Measurements from ENCODE around the gene RHD. TPM values are rescaled to one million over a fixed set of nuclear protein-coding genes. Genes with fewer than 3 reads are reported as not detected.
"Not testable (repeated sequence)": the region's sequence is repeated elsewhere in the genome, so short reads cannot be mapped to it uniquely, and the experiment has no call there.

RHD gene
- total RNA-seq, 1 donor from 2014 or later: not detected

DNA sequence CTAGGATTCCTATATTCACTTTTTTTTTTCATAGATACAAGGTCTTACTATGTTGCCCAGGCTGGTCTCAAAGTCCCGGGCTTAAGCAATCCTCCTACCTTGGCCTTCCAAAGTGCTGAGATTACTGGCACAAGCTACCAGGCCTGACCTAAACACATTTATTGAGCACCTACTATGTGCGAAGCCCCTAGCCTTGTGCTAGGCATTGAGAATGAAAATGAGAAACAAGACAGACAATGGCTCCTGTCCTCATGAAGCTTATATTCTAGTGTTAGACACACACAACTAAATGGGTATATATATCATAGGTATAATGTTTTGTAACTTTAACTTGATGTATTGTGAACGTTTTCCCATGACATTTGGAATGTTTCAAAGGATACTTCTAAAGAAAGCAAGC lies 77.3 kb downstream of the RHD start:
- DNase-seq (ENCODE audit: low spot score): no peak

DNA sequence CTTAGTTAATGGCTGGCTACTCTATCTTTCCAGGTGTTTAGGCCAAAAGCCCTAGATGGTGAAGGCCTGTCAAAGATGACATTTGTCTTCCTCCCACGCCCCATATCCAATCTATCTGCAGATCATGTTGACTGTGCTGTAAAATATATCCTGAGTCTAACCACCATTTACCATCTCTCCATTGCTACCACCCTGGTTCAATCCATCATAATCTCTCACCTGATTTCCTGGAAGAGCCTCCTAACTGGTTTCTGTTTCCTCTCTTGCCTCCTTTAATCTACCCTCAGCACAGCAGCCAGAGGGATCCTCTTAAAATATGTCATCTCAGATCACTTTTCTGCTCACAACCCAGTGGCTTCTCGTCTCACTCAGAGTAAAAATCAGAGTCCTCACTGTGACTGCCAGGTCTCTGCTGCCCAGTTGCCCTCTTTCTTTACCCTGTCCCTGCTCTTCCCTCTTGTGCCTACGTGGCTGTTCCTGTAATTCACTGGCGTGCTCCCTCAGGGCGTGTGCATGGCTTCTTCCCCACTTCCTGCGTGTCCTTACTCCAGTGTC lies 83.6 kb downstream of the RHD start:
- no peak for DNase-seq (ENCODE audit: low spot score)

DNA sequence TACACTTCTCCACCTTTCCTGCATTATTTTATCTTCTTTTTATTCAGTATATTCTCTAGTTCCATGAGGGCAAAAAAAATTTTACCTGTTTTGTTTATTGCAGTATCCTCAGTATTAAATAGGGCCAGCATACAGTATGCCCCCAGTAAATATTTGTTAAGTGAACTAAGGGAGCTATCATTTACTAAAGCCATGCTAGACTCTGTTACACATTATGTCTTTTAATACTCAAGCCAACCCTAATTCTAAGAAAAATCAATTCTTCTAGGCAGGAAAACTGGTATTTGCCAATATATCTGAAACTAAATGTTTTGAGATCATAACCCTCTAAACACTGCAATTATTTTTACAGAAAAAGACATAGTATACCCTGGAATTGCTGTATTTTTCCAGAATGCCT lies 84.1 kb downstream of the RHD start:
- no peak for DNase-seq (ENCODE audit: low spot score)

DNA sequence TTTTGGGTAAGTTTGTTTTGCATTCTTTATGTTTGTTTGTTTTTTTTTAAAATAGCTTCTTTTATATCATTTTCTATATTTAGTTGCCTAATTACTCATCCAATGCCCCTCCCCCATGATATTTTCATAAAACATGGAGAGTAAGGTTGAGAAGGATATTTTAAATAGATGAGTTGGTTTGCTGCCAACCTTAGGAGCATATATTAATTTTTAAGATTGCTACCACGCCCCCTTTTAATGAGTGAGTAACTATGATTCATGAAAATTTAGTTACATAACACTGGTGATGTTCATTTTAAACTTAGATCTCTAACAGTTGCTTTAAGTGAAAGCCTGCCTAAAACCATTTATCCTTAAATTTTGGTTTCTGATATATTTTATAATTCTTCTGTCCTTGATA lies 84.5 kb downstream of the RHD start:
- no peak for DNase-seq (ENCODE audit: low spot score)

DNA sequence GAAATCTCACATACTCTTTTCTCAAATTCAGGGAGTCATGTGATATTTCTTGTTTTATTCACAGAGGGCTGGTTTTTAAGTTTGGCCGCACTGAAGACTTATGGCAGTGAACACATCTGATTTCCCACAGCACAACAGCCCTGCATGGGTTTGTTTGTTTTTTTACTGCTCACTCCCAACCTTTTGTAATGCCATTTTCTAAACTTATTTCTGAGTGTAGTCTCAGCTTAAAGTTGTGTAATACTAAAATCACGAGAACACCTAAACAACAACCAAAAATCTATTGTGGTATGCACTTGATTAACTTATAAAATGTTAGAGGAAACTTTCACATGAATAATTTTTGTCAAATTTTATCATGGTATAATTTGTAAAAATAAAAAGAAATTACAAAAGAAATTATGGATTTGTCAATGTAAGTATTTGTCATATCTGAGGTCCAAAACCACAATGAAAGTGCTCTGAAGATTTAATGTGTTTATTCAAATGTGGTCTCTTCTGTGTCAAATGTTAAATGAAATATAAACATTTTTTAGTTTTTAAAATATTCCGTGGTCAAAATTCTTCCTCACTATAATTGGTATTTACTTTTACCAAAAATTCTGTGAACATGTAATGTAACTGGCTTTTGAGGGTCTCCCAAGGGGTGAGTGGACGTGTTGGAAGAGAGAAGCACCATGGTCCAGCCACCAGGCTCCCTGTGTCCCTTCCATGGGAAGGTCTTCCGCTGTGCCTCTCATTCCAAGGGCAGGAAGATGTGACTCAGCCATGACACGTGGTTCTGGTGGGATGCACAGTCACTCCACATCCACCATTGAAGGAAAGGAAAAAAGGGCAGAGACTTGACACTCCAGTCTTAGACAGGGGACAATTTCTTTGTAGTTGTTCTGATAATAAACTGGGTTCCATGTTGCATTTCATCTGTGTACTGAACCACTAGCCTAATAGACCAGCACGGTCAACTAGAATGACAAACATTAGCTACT lies 88.6 kb downstream of the RHD start:
- no peak for DNase-seq (ENCODE audit: low spot score)

DNA sequence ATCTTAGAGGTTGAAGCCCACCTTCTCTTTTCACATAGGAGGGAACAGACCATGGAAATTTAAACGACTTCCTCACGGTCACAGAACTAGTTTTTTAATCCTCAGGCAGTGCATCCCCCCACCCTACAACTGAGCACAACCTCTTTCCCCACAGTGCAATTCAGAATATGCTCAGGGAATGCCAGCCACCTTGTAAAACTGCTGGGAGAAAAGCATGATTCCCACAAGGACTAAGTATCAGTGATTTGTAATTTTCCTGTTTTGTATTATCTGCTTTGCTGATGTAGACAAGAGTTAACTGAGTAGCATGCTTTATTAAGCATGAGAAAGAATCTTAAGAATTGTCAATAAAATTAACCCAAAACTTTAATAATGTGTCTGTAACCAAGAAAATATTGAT lies 89.6 kb downstream of the RHD start:
- no peak for DNase-seq (ENCODE audit: low spot score)

DNA sequence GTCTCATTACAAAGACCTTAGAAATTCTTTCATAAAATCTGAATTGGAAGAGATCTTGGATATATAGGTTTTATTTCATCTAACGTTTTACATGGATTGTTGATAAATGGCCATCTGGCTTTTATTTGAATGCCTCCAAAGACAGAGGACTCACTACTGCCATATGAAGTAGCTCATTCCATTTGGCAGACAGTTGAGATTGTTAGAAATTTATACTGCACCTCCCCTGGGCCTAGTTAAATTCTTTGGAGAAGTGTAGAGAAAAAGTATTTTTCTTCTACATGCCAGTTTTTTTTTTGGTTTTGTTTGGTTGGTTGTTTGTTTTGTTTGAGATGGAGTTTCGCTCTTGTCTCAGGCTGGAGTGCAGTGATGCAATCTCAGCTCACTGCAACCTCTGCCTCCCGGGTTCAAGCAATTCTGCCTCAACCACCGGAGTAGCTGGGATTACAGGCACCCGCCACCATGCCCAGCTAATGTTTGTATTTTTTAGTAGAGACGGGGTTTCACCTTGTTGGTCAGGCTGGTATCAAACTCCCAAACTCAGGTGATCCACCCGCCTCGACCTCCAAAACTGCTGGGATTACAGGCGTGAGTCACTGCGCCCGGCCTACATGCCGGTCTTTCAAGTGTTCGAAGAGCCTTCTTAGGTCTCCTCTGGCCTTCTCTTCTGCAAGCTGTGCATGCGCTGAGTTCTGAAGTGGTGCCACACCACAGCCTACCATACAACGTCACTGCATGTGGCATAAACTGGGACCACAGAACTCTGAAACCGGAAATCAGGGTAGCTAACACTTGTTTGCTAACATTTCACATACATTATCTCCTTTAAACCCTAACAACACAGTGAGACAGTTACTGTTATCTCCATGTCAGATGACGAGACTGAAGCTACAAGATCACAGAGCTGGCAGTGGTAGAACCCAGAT lies 90.6 kb downstream of the RHD start:
- DNase-seq (ENCODE audit: low spot score): not testable (repeated sequence)

DNA sequence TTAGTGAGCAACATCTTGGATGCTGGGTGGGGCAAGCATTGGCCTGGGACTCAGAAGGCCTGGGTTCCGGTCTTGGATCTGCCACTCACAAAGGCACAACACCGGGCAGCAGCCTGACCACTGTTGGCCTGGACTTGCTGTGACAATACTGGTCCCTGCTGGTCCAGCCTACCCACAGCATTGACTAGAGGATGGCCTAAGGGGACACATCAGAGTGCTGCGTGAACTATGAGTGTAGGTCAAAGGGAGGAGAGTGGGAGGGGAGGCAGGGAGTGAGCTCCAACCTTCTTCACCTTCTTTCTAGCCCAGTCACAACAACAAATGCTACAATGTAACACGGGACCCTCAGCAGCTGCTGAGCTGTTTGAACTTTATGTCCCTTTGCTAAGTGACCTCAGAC lies 96.9 kb downstream of the RHD start:
- DNase-seq (ENCODE audit: low spot score): no peak

DNA sequence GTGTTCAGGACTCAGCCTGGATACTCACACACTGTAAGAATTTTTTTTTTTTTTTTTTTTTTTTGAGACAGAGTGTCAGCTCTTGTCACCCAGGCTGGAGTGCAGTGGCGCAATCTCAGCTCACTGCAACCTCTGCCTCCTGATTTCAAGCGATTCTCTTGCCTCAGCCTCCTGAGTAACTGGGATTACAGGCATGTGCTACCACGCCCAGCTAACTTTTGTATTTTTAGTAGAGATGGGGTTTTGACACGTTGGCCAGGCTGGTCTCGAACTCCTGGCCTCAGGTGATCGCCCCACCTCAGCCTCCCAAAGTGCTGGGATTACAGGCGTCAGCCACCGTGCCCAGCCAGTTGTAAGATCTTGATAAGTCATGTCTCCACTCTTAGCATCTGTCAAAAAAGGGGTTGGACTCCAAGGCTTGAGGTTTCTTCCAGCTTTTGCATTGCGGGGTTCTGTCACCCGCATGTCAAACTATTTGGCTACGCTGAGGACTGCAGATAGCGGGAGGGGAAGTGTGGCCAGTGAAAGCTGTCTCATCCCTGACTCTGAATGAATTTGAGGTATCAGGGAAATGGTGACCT lies 97.5 kb downstream of the RHD start:
- not testable (repeated sequence) for DNase-seq (ENCODE audit: low spot score)

DNA sequence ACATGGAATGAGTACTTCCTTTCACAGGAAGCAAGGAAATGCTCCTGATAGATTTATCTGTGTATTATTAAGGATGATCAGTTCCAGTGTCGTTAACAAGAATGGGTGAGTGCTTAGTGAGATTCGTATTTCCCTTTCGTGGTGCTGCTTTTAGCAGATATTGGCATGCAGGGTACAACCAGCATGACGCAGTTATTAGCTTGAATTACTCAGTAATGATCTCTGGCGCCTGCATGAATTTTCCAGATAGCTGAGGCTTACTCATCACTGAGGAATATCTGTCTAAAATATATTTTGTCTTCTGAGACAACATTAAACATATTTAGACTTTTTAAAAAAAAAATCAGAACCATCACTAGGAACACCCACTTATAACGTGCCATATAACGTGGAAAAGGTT lies 99.4 kb downstream of the RHD start:
- DNase-seq (ENCODE audit: low spot score): peak; percentile 11

DNA sequence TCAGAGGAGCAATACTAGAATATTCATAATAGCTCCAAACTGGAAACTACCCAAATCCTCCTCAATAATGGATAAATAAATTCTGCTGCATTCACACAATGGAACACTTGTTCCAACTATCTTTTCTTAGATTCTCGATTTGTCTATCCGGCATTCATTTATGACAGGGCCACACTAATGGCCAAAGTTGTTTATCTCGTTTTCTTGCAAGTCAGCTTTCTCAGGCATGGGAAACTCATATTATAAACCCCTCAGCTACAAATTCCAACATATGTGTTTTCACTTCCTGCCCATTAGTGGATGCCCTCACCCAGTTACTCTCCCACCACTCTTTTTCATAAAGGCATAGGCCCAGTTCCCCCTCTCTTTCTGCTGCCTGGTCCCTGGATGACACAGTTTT lies 106.1 kb downstream of the RHD start:
- not testable (repeated sequence) for DNase-seq (ENCODE audit: low spot score)

Other genes with a start within 250 kb of the RHD start
- gene SYF2, start 40.0 kb upstream of the RHD start, total RNA-seq (ENCODE audit: insufficient read depth, low replicate concordance): 62.4 TPM
- 106 TPM for gene RSRP1, start 25.1 kb upstream of the RHD start, total RNA-seq (ENCODE audit: insufficient read depth, low replicate concordance)
- 86.2 TPM for gene TMEM50A, start 65.8 kb downstream of the RHD start, total RNA-seq (ENCODE audit: insufficient read depth, low replicate concordance)
- gene RHCE, start 148.3 kb downstream of the RHD start, total RNA-seq (ENCODE audit: insufficient read depth, low replicate concordance): 1.4 TPM
- gene MACO1, start 158.4 kb downstream of the RHD start, total RNA-seq (ENCODE audit: insufficient read depth, low replicate concordance): 34.9 TPM

All from umbilical cord (tissue), 2 donors.